Kidney capillary endothelial cell (primary cell): Measurements from ENCODE around the gene GPR180.
A peak's percentile ranks its signal among the peaks of the same experiment; 100 is the strongest.
"Not testable (repeated sequence)": the region's sequence is repeated elsewhere in the genome, so short reads cannot be mapped to it uniquely, and the experiment has no call there.

Experiments
- DNase-seq: peaks from one replicate; pipeline ENCODE4 v3.0.0-alpha.2; 2018; ENCODE audit warnings: low spot score

The GPR180 gene

DNA sequence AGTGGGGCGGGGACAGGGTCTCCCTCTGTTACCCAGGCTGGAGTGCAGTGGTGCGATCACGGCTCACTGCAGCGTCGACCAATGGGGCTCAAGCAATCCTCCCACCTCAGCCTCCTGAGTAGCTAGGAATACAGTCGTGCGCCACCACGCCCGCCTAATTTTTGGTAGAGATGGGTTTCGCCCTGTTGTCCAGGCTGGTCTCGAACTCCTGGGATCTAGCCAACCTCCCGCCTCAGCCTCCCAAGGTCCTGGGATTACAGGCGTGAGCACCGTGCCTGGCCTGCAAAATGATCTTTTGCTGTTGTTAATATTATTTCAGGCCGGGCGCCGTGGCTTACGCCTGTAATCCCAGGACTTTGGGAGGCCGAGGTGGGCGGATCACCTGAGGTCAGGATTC, 5.1 kb upstream of the GPR180 start:
- DNase-seq: no peak

GRCh38 chr13:94598281-94598680, 3.4 kb upstream of the GPR180 start:
- DNase-seq: no peak

DNA sequence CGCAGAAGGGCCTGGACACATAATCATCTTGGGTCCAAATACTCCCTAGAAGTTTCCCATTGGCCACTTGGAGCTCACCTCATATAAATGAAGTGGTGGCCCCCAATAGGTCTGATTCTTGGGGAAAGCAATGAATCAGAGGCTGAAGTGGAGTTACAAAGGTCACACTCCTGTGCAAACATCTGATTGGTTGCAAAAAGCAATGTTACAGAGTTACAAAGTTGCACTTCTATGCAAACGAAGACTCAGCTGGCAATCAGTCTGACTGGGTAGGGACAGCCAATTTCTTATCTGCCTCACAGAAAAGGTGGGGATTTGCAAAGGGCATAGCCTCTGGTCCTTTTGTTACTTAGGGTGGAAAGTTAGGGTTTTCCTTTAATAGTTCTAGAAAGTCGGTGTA, 1.8 kb upstream of the GPR180 start:
- no peak for DNase-seq

GRCh38 chr13:94602467-94602866, 810 bp downstream of the GPR180 start:
- no peak for DNase-seq

- no peak for DNase-seq
Measured at GRCh38 chr13:94607056-94607455, 5.4 kb downstream of the GPR180 start.

- no peak for DNase-seq
Measured at GRCh38 chr13:94607939-94608338, 6.3 kb downstream of the GPR180 start.

DNA sequence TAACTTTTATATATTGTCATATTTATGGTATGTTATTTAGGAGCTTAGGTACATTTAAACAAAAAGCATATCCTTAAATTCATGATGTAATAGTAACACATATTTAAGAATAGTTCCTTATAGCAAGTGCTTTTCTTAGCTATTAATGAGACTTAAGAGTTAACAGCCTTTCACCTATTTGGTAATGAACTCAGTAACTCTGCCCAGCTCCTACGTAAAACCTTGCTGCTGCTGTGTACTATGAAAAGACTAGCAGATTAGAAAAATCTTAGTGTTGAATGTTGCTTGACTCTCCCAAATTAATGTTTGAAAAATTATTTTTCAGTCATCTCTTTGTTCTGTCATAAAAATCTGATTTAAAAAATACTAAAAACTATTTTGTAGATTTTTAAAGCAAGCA, 6.9 kb downstream of the GPR180 start:
- DNase-seq: no peak

- DNase-seq: no peak
Measured at GRCh38 chr13:94609196-94609595, 7.5 kb downstream of the GPR180 start.

GRCh38 chr13:94610475-94610874, 8.8 kb downstream of the GPR180 start:
- DNase-seq: no peak

GRCh38 chr13:94612050-94612449, 10.4 kb downstream of the GPR180 start:
- DNase-seq: no peak

DNA sequence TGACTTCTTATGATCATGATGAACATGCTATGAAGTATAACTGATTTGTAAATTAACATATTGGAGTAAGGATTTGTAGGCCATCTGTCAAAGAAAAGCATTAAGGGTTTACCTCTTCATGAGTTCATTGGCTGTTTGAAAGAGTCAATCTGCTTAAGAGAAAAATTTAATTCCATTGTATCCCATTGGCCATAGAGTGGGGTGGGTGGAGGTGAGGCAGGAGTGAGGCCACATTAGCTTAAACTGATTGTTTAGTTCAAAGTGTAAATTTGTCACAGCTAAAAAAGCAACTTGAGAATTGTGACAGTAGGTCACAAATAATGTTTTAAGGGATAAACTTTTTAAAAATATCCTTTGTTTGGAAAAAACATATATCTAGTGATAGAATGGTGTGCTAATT, 11.4 kb downstream of the GPR180 start:
- no peak for DNase-seq

- peak; percentile 36 for DNase-seq
Measured at GRCh38 chr13:94617389-94618000, 15.8 kb downstream of the GPR180 start.

GRCh38 chr13:94620286-94620896, 18.7 kb downstream of the GPR180 start:
- DNase-seq: peak; percentile 33

GRCh38 chr13:94622344-94622743, 20.7 kb downstream of the GPR180 start:
- DNase-seq: no peak

DNA sequence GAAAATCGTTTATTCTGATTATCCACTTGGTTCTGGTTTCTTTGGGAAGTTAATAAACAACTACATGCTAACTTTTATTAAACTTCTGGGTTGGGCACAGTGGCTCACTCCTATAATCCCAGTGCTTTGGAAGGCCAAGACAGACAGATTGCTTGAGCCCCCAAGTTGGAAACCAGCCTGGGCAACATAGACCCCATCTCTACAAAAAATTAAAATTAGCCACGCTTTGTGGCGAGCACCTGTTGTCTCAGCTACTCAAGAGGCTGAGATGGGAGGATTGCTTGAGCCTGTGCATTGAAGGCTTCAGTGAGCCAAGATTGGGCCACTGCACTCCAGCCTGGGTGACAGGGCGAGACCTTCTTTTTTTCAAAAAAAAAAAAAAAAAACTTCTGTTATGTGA, 21.7 kb downstream of the GPR180 start:
- DNase-seq: no peak

DNA sequence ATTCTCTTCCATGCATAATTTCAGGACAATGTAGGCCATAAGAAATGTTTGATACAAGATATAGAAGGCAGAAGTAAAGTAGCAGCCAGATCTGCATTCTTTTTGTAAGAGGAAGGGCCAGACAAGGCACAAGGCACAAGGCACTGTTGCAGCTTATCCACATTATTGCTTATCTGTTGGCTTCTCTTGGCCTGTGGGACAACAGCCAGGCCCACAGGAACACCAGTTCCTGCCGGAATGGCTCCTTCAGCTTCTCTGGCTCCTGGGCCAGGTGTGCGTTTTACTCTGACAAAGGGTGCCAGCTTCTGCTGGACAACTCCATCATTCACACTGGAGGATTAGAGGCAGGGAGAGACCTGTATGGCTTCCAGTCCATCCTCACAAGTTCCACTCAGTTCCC, 29.2 kb downstream of the GPR180 start:
- DNase-seq: no peak

GRCh38 chr13:94632226-94632980, 30.7 kb downstream of the GPR180 start:
- DNase-seq: no peak

DNA sequence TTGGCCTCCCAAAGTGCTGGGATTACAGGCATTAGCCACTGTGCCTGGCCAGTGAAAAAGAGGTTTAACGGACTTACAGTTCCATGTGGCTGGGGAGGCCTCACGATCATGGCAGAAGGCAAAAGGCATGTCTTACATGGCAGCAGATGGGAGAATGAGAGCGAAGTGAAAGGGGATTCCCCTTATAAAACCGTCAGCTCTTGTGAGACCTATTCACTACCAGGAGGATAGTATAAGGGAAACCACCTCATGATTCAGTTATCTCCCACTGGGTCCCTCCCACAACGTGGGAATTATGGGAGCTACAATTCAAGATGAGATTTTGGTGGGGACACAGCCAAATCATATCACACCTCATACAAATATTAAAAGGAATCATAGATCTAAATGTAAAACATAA, 34.4 kb downstream of the GPR180 start:
- not testable (repeated sequence) for DNase-seq

DNA sequence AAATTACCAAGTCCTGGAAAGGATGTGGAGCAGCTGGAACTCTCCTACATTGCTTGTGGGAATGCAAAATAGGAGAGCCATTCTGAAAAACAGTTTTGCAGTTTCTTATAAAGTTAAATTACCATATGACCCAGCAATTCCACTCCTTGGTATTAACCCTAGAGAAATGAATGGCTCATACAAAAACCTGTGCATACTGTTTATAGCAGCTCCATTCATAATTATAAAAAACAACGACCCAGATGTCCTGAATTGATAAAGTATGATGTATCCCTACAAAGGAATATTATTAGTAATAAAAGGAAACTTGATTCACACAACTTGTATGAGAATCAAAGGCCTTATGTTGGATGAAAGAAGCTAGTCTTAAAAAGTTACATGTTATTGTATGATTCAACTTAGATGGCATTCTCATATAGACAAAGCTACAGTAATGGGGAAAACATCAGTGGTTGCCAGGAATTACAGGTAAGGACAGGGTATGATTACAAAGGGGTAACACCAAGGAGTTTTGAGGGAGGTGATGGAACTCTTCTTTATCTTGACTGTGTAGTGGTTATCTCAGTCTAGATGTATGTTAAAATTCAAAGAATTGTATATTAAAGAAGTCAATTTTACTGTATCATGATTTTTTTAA, 35.4 kb downstream of the GPR180 start:
- no peak for DNase-seq

GRCh38 chr13:94637677-94638076, 36.0 kb downstream of the GPR180 start:
- DNase-seq: not testable (repeated sequence)

- no peak for DNase-seq
Measured at GRCh38 chr13:94640721-94641120, 39.1 kb downstream of the GPR180 start.

DNA sequence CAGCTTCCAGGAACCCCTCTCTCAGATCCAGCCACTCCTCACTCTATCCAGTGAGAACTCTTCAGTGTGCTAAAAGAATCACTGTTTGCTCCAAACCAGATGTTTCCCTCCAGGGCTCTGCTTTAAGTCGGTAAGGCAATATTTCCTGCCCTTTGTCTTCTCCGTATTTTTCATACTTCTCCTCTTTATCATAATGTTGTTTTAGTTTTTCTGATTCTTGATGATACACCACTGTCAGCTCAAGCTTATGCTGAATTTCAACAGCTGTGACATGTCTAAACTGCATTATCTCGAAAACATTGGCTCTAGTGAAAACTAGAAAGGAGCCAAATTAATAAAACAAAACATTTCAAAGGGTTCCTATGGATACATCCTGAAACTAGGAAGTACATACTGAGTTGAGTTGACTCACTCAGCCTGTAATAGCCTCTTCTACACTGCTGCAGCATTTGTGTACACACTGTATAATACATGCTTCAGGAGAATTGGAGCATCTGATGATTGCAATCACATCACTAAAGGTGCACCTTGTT, 39.8 kb downstream of the GPR180 start:
- peak; percentile 58 for DNase-seq

GRCh38 chr13:94646904-94647303, 45.2 kb downstream of the GPR180 start:
- DNase-seq: no peak
